Vagina (tissue), 2 donors: ENCODE data around the gene PNPLA8.

Experiments
- POLR2A ChIP-seq, 2 donors: fragments of 450-650 bp; IDR thresholded peaks; one replicate each; pipeline ENCODE4 v1.6.1; 2017; ENCODE audit warnings: antibody characterized with exemption in 2 of 2, mild to moderate bottlenecking in 2 of 2, moderate library complexity in 2 of 2
- TF ChIP-seq, protein P1 (sequence below), 3 experiments: fragments of 450-650 bp in 2 of 3; fragments of 200-600 bp in 1 of 3; sonication (generic) in 1 of 3; IDR thresholded peaks; one replicate each; pipeline ENCODE4 v1.5.1; 2017 to 2019; ENCODE audit warnings: antibody characterized with exemption in 3 of 3, mild to moderate bottlenecking in 2 of 3, moderate library complexity in 2 of 3

DNA sequence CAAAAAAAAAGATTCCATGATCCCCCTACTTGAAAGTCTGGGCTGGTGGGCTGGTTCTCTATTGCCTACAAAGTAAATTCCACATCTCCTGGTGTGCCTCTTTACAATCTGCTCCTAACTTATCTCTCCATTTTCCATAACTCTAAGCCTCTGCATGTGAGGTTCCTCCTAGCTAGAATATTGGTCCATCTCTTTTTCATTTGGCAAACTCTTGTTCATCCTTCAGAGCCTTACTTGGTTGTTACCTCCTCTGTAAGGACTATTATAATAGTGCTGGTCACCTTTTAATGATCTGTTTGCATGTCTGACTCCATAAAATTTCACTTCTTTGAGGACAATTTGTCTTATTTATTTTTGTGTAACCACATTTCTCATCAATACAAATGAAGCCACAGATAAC, 68.1 kb downstream of the PNPLA8 start:
- TF ChIP-seq, protein P1, sequence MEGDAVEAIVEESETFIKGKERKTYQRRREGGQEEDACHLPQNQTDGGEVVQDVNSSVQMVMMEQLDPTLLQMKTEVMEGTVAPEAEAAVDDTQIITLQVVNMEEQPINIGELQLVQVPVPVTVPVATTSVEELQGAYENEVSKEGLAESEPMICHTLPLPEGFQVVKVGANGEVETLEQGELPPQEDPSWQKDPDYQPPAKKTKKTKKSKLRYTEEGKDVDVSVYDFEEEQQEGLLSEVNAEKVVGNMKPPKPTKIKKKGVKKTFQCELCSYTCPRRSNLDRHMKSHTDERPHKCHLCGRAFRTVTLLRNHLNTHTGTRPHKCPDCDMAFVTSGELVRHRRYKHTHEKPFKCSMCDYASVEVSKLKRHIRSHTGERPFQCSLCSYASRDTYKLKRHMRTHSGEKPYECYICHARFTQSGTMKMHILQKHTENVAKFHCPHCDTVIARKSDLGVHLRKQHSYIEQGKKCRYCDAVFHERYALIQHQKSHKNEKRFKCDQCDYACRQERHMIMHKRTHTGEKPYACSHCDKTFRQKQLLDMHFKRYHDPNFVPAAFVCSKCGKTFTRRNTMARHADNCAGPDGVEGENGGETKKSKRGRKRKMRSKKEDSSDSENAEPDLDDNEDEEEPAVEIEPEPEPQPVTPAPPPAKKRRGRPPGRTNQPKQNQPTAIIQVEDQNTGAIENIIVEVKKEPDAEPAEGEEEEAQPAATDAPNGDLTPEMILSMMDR (IDR thresholded peaks at IDR 0.05), result no peak
- no peak for TF ChIP-seq POLR2A (IDR thresholded peaks at IDR 0.05)
